ENCODE data around the gene MSANTD2. TPM values are rescaled to one million over a fixed set of nuclear protein-coding genes. Genes with fewer than 3 reads are reported as not detected.

MSANTD2 gene
- total RNA-seq, 1 experiment from 2014 or later, result 15.3 TPM

- H3K27me3 Mint-ChIP-seq (ENCODE audit: insufficient read depth, unreplicated experiment), result no peaks in the 10 kb centered on the region
Measured at GRCh38 chr11:124756753-124757227, 43.4 kb downstream of the MSANTD2 start.

GRCh38 chr11:124756033-124756752 lies 44.0 kb downstream of the MSANTD2 start:
- ChIA-PET CTCF (interaction anchor here (0.6 to 2.6 kb wide), 9 partner anchors 9 to 485 kb away, joined by 3 to 15 read pairs (median 5); partner anchors contain the start of gene NRGN), POLR2A (interaction anchor here (2.1 kb wide), 1 partner anchor 10 kb away, joined by 5 read pairs; no protein-coding TSS in a partner anchor)
- no peaks in the 10 kb centered on the region for H3K9me3 Mint-ChIP-seq (ENCODE audit: unreplicated experiment)
- no peak for DNase-seq (ENCODE audit: unreplicated experiment)
- H3K27ac Mint-ChIP-seq (ENCODE audit: low read depth, unreplicated experiment), result no peak overlapping the region
- no peaks in the 10 kb centered on the region for H3K4me1 Mint-ChIP-seq (ENCODE audit: insufficient read depth, unreplicated experiment)
- no TSS peak for BruUV-seq (replicated peaks)
- no peak for TF ChIP-seq CTCF (IDR thresholded peaks at IDR 0.05; ENCODE audit: unreplicated experiment)
- H3K4me3 Mint-ChIP-seq (ENCODE audit: unreplicated experiment), result no peak overlapping the region
- no peaks in the 10 kb centered on the region for H3K27me3 Mint-ChIP-seq (ENCODE audit: insufficient read depth, unreplicated experiment)
- intact Hi-C loops (cut with micrococcal nuclease), result no loop called here
- H3K36me3 Mint-ChIP-seq (ENCODE audit: insufficient read depth, unreplicated experiment), result no peaks in the 10 kb centered on the region

More at GRCh38 chr11:124756753-124757227, 43.4 kb downstream of the MSANTD2 start:
- BruUV-seq (replicated peaks), result no TSS peak
- POLR2A ChIA-PET, result interaction anchor here (2.1 kb wide), 1 partner anchor 10 kb away, joined by 5 read pairs; no protein-coding TSS in a partner anchor
- no peaks in the 10 kb centered on the region for H3K9me3 Mint-ChIP-seq (ENCODE audit: unreplicated experiment)
- no peak for TF ChIP-seq CTCF (IDR thresholded peaks at IDR 0.05; ENCODE audit: unreplicated experiment)
- H3K27ac Mint-ChIP-seq (ENCODE audit: low read depth, unreplicated experiment), result no peak overlapping the region
- CTCF ChIA-PET, result interaction anchor here (0.6 to 2.6 kb wide), 10 partner anchors 10 to 485 kb away, joined by 3 to 15 read pairs (median 4); partner anchors contain the start of gene NRGN
- DNase-seq (ENCODE audit: unreplicated experiment), result no peak
- no peaks in the 10 kb centered on the region for H3K4me1 Mint-ChIP-seq (ENCODE audit: insufficient read depth, unreplicated experiment)
- intact Hi-C loops (cut with micrococcal nuclease), result no loop called here
- no peak overlapping the region for H3K4me3 Mint-ChIP-seq (ENCODE audit: unreplicated experiment)
- no peaks in the 10 kb centered on the region for H3K36me3 Mint-ChIP-seq (ENCODE audit: insufficient read depth, unreplicated experiment)

GRCh38 chr11:124754710-124755109 lies 45.5 kb downstream of the MSANTD2 start:
- ChIA-PET CTCF (interaction anchor here (1.5 to 2.5 kb wide), 2 partner anchors 15 to 84 kb away, joined by 5 to 15 read pairs; no protein-coding TSS in a partner anchor), POLR2A (no interaction called here)
- intact Hi-C loops (cut with micrococcal nuclease), result no loop called here
- Mint-ChIP-seq H3K27ac (ENCODE audit: low read depth, unreplicated experiment) (no peak overlapping the region), H3K9me3 (ENCODE audit: unreplicated experiment) (no peaks in the 10 kb centered on the region), H3K36me3 (ENCODE audit: insufficient read depth, unreplicated experiment) (no peaks in the 10 kb centered on the region), H3K4me3 (ENCODE audit: unreplicated experiment) (no peak overlapping the region), H3K4me1 (ENCODE audit: insufficient read depth, unreplicated experiment) (no peaks in the 10 kb centered on the region), H3K27me3 (ENCODE audit: insufficient read depth, unreplicated experiment) (no peaks in the 10 kb centered on the region)
- no peak for TF ChIP-seq CTCF (IDR thresholded peaks at IDR 0.05; ENCODE audit: unreplicated experiment)
- no peak for DNase-seq (ENCODE audit: unreplicated experiment)
- BruUV-seq (replicated peaks), result no TSS peak

GRCh38 chr11:124754309-124754708 lies 45.9 kb downstream of the MSANTD2 start:
- Mint-ChIP-seq H3K4me1 (ENCODE audit: insufficient read depth, unreplicated experiment) (no peaks in the 10 kb centered on the region), H3K9me3 (ENCODE audit: unreplicated experiment) (no peaks in the 10 kb centered on the region), H3K27ac (ENCODE audit: low read depth, unreplicated experiment) (no peak overlapping the region), H3K4me3 (ENCODE audit: unreplicated experiment) (no peak overlapping the region), H3K27me3 (ENCODE audit: insufficient read depth, unreplicated experiment) (no peaks in the 10 kb centered on the region), H3K36me3 (ENCODE audit: insufficient read depth, unreplicated experiment) (no peaks in the 10 kb centered on the region)
- ChIA-PET CTCF (interaction anchor here (0.6 to 1.5 kb wide), 2 partner anchors 15 to 165 kb away, joined by 3 to 5 read pairs; no protein-coding TSS in a partner anchor), POLR2A (no interaction called here)
- DNase-seq (ENCODE audit: unreplicated experiment), result no peak
- no TSS peak for BruUV-seq (replicated peaks)
- intact Hi-C loops (cut with micrococcal nuclease), result no loop called here
- TF ChIP-seq CTCF (IDR thresholded peaks at IDR 0.05; ENCODE audit: unreplicated experiment), result no peak
